HG03045 (cell line): ENCODE results near the gene PPFIBP2.

Source experiments
- ATAC-seq: cut with Tn5 transposase; IDR thresholded peaks from one replicate; pipeline ENCODE4 v1.9.1; 2021; ENCODE audit warnings: mild to moderate bottlenecking, moderate library complexity; ENCODE audit not compliant: unreplicated experiment

Gene PPFIBP2

GRCh38 chr11:7524462-7525235 is 10.8 kb downstream of the PPFIBP2 start:
- no peak for ATAC-seq

GRCh38 chr11:7525424-7525823 is 11.6 kb downstream of the PPFIBP2 start:
- ATAC-seq: no peak

- no peak for ATAC-seq
These were observed 13.2 kb downstream of the PPFIBP2 start for GRCh38 chr11:7527029-7527428.

- no peak for ATAC-seq
These were observed 14.8 kb downstream of the PPFIBP2 start for GRCh38 chr11:7528514-7529049.

GRCh38 chr11:7530013-7530640 is 16.3 kb downstream of the PPFIBP2 start:
- ATAC-seq: no peak

GRCh38 chr11:7531011-7531410 is 17.2 kb downstream of the PPFIBP2 start:
- peak; percentile 40 for ATAC-seq

- ATAC-seq: no peak
These were observed 18.8 kb downstream of the PPFIBP2 start for GRCh38 chr11:7532405-7533145.

GRCh38 chr11:7533199-7534041 is 19.6 kb downstream of the PPFIBP2 start:
- ATAC-seq: peak; percentile 10

GRCh38 chr11:7534042-7534378 is 20.2 kb downstream of the PPFIBP2 start:
- peak; percentile 70 for ATAC-seq

- ATAC-seq: no peak
These were observed 22.3 kb downstream of the PPFIBP2 start for GRCh38 chr11:7536100-7536499.

GRCh38 chr11:7537265-7537664 is 23.5 kb downstream of the PPFIBP2 start:
- no peak for ATAC-seq

GRCh38 chr11:7538031-7538430 is 24.2 kb downstream of the PPFIBP2 start:
- ATAC-seq: no peak

GRCh38 chr11:7538466-7539454 is 25.0 kb downstream of the PPFIBP2 start:
- ATAC-seq: no peak

GRCh38 chr11:7540830-7541555 is 27.2 kb downstream of the PPFIBP2 start:
- ATAC-seq: no peak

GRCh38 chr11:7543302-7543701 is 29.5 kb downstream of the PPFIBP2 start:
- ATAC-seq: no peak

GRCh38 chr11:7544021-7544420 is 30.2 kb downstream of the PPFIBP2 start:
- ATAC-seq: no peak

- ATAC-seq: no peak
These were observed 31.8 kb downstream of the PPFIBP2 start for GRCh38 chr11:7545611-7546010.

GRCh38 chr11:7546324-7546791 is 32.6 kb downstream of the PPFIBP2 start:
- no peak for ATAC-seq

- no peak for ATAC-seq
These were observed 33.9 kb downstream of the PPFIBP2 start for GRCh38 chr11:7547687-7548086.
